Measurements from ENCODE around the gene STK38. TPM values are rescaled to one million over a fixed set of nuclear protein-coding genes. Genes with fewer than 3 reads are reported as not detected.

The STK38 gene
- total RNA-seq, 1 donor from 2014 or later = 65.1 TPM

DNA sequence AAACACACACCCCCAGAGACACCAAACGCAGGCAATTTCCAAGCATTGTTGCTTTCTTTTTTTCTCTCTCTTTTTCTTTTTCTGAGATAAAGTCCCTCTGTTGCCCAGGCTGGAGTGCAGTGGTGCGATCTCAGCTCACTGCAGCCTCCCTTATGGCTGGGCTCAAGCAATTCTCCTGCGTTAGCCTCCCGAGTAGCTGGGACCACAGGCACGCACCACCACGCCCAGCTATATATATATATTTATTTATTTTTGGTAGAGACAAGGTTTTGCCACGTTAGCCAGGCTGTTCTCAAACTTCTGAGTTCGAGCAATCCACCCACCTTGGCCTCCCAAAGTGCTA lies 32.9 kb upstream of the STK38 start:
- TF ChIP-seq, protein P1, sequence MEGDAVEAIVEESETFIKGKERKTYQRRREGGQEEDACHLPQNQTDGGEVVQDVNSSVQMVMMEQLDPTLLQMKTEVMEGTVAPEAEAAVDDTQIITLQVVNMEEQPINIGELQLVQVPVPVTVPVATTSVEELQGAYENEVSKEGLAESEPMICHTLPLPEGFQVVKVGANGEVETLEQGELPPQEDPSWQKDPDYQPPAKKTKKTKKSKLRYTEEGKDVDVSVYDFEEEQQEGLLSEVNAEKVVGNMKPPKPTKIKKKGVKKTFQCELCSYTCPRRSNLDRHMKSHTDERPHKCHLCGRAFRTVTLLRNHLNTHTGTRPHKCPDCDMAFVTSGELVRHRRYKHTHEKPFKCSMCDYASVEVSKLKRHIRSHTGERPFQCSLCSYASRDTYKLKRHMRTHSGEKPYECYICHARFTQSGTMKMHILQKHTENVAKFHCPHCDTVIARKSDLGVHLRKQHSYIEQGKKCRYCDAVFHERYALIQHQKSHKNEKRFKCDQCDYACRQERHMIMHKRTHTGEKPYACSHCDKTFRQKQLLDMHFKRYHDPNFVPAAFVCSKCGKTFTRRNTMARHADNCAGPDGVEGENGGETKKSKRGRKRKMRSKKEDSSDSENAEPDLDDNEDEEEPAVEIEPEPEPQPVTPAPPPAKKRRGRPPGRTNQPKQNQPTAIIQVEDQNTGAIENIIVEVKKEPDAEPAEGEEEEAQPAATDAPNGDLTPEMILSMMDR (IDR thresholded peaks at IDR 0.05) = no peak
- Mint-ChIP-seq H3K4me3 (ENCODE audit: unreplicated experiment) (no peak overlapping the region), H3K27me3 (ENCODE audit: low read depth) (no peaks in the 10 kb centered on the region), H3K4me1 (ENCODE audit: low read depth) (peaks cover 48% of the 10 kb centered on the region), H3K9me3 (ENCODE audit: low read depth) (no peaks in the 10 kb centered on the region), H3K27ac (ENCODE audit: unreplicated experiment) (peak overlapping the region; percentile 70), H3K36me3 (ENCODE audit: low read depth) (no peaks in the 10 kb centered on the region)
- DNase-seq (ENCODE audit: low spot score) = no peak

- Mint-ChIP-seq H3K27ac (ENCODE audit: unreplicated experiment) (peak overlapping the region; percentile 78), H3K4me3 (ENCODE audit: unreplicated experiment) (no peak overlapping the region), H3K9me3 (ENCODE audit: low read depth) (no peaks in the 10 kb centered on the region), H3K27me3 (ENCODE audit: low read depth) (no peaks in the 10 kb centered on the region), H3K4me1 (ENCODE audit: low read depth) (peaks cover 46% of the 10 kb centered on the region), H3K36me3 (ENCODE audit: low read depth) (no peaks in the 10 kb centered on the region)
- no peak for DNase-seq (ENCODE audit: low spot score)
- TF ChIP-seq, protein P1 (IDR thresholded peaks at IDR 0.05) = no peak
These were observed 31.2 kb upstream of the STK38 start for GRCh38 chr6:36578431-36578830.

GRCh38 chr6:36578030-36578429 lies 30.8 kb upstream of the STK38 start:
- Mint-ChIP-seq H3K27me3 (ENCODE audit: low read depth) (no peaks in the 10 kb centered on the region), H3K4me1 (ENCODE audit: low read depth) (peaks cover 46% of the 10 kb centered on the region), H3K27ac (ENCODE audit: unreplicated experiment) (peak overlapping the region; percentile 78), H3K9me3 (ENCODE audit: low read depth) (no peaks in the 10 kb centered on the region), H3K4me3 (ENCODE audit: unreplicated experiment) (no peak overlapping the region), H3K36me3 (ENCODE audit: low read depth) (no peaks in the 10 kb centered on the region)
- TF ChIP-seq, protein P1 (IDR thresholded peaks at IDR 0.05) = no peak
- no peak for DNase-seq (ENCODE audit: low spot score)

DNA sequence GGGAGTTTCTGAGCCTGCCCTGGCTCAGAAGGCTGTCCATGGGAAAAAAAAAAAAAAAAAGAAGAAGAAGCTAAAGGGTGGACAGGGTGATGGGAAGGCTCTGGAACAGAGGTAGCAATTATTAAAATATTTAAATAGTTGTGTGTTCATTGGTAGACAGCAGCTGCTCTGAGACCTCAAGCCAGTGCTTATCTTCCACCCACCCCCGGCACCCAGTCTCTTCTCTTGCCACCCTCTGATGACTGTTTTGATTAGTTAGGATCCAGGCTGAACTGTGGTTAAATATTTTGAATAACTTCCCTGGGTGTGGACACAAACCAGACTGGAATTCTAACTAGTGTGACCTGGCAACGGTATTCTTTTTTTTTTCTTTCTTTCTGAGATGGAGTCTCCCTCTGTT lies 30.0 kb upstream of the STK38 start:
- no peak for DNase-seq (ENCODE audit: low spot score)
- Mint-ChIP-seq H3K27me3 (ENCODE audit: low read depth) (no peaks in the 10 kb centered on the region), H3K4me1 (ENCODE audit: low read depth) (peaks cover 46% of the 10 kb centered on the region), H3K9me3 (ENCODE audit: low read depth) (no peaks in the 10 kb centered on the region), H3K4me3 (ENCODE audit: unreplicated experiment) (no peak overlapping the region), H3K27ac (ENCODE audit: unreplicated experiment) (peak overlapping the region; percentile 78), H3K36me3 (ENCODE audit: low read depth) (no peaks in the 10 kb centered on the region)
- TF ChIP-seq, protein P1 (IDR thresholded peaks at IDR 0.05) = no peak

DNA sequence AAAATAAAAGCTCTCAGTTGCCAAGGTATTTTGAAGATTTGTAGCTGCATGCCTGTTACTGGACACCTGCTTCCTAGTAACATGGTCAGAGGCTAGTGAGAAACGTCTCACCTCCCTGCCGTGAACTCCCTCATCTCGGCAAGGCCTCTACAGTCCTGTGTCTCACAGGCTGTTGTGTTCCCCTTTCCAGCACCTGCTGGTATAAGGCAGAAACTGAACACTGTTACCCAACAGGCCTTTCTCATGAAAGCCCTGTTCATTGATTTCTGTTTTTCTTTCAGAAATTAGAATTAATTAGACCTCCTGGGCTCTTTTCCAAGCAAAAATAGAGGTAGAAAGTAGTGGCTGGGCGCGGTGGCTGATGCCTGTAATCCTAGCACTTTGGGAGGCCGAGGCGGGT lies 29.3 kb upstream of the STK38 start:
- Mint-ChIP-seq H3K9me3 (ENCODE audit: low read depth) (no peaks in the 10 kb centered on the region), H3K36me3 (ENCODE audit: low read depth) (no peaks in the 10 kb centered on the region), H3K4me1 (ENCODE audit: low read depth) (peaks cover 42% of the 10 kb centered on the region), H3K27ac (ENCODE audit: unreplicated experiment) (peak overlapping the region; percentile 78), H3K4me3 (ENCODE audit: unreplicated experiment) (no peak overlapping the region), H3K27me3 (ENCODE audit: low read depth) (no peaks in the 10 kb centered on the region)
- TF ChIP-seq, protein P1 (IDR thresholded peaks at IDR 0.05) = no peak
- no peak for DNase-seq (ENCODE audit: low spot score)
